HFF-Myc (cell line): Measurements from ENCODE around the gene SGSM1.

ENCODE experiments used
- DNase-seq: peaks from one replicate; pipeline ENCODE4 v3.0.0-alpha.2; 2011; ENCODE audit warnings: low read depth; ENCODE audit errors: extremely low read depth
- H3K4me3 ChIP-seq: replicated peaks from 2 replicates; pipeline ENCODE4 v1.5.1; 2011; ENCODE audit warnings: low read depth, mild to moderate bottlenecking, control low read depth, low read length
- CTCF ChIP-seq: IDR thresholded peaks from 2 replicates; pipeline ENCODE4 v1.5.1; 2012; ENCODE audit warnings: mild to moderate bottlenecking, low read depth, low read length, control low read depth; ENCODE audit errors: missing control alignments

Gene SGSM1, protein sequence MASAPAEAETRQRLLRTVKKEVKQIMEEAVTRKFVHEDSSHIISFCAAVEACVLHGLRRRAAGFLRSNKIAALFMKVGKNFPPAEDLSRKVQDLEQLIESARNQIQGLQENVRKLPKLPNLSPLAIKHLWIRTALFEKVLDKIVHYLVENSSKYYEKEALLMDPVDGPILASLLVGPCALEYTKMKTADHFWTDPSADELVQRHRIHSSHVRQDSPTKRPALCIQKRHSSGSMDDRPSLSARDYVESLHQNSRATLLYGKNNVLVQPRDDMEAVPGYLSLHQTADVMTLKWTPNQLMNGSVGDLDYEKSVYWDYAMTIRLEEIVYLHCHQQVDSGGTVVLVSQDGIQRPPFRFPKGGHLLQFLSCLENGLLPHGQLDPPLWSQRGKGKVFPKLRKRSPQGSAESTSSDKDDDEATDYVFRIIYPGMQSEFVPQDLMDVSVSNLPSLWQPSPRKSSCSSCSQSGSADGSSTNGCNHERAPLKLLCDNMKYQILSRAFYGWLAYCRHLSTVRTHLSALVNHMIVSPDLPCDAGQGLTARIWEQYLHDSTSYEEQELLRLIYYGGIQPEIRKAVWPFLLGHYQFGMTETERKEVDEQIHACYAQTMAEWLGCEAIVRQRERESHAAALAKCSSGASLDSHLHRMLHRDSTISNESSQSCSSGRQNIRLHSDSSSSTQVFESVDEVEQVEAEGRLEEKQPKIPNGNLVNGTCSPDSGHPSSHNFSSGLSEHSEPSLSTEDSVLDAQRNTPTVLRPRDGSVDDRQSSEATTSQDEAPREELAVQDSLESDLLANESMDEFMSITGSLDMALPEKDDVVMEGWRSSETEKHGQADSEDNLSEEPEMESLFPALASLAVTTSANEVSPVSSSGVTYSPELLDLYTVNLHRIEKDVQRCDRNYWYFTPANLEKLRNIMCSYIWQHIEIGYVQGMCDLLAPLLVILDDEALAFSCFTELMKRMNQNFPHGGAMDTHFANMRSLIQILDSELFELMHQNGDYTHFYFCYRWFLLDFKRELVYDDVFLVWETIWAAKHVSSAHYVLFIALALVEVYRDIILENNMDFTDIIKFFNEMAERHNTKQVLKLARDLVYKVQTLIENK

GRCh38 chr22:24805790-24806662 is at the start of gene SGSM1:
SGSM1 (plus strand) TSS chr22:24806211; CDS start chr22:24806326, 115 bp downstream.
- peak within 1 kb of the TSS; percentile 23 for H3K4me3 ChIP-seq
- no peak for DNase-seq
- TF ChIP-seq CTCF: no peak

GRCh38 chr22:24758164-24758799 is 47.7 kb upstream of the SGSM1 start:
- no peak overlapping the region for H3K4me3 ChIP-seq
- peak; percentile 76 for TF ChIP-seq CTCF
- peak; percentile 9 for DNase-seq

DNA sequence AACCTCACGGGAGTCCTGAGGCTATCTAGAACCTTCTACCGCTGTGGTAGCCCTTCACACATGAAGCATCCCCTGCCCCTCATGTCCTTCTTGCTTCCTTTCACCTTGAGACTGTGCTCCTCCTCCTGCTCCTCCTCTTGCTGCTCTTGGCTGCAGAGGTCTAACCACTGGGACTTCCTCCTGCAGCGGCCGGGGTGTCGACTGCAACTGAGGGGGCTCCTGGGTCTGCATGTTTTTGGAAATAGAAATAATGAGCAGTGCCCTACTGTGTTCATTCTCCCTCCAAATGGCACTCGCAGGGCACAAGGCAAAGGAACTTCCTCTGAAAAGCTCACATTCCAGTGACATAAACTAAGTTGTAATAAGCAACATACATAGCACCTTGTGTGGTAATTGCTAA is 46.2 kb upstream of the SGSM1 start:
- TF ChIP-seq CTCF: no peak
- DNase-seq: no peak
- H3K4me3 ChIP-seq: no peak overlapping the region

DNA sequence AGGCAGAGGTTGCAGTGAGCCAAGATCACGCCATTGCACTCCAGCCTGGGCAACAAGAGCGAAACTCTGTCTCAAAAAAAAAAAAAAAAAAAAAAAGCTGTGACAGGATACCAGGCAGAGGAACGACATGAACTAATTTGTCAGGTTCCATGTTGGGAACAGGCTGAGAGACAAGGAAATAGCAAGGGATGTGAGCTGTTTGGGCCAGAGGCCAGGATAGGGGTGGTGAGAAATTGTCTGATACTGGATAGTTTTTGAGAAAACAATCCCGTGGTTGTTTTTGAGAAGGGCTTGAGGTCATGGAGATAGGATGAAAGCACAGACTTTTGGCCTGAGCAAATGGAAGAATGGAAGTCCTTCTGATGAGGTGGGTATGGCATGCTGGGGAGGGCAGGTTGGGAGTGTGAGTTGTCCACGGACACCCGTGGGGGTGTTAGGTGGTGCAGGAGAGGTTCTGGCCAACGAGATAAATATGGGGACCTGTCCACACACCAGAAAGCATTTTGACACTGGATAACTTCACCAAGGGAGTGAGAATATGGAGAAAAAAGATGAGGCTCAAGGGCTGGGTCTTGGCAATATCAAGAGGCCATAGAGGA is 45.2 kb upstream of the SGSM1 start:
- DNase-seq: no peak
- H3K4me3 ChIP-seq: no peak overlapping the region
- TF ChIP-seq CTCF: no peak

DNA sequence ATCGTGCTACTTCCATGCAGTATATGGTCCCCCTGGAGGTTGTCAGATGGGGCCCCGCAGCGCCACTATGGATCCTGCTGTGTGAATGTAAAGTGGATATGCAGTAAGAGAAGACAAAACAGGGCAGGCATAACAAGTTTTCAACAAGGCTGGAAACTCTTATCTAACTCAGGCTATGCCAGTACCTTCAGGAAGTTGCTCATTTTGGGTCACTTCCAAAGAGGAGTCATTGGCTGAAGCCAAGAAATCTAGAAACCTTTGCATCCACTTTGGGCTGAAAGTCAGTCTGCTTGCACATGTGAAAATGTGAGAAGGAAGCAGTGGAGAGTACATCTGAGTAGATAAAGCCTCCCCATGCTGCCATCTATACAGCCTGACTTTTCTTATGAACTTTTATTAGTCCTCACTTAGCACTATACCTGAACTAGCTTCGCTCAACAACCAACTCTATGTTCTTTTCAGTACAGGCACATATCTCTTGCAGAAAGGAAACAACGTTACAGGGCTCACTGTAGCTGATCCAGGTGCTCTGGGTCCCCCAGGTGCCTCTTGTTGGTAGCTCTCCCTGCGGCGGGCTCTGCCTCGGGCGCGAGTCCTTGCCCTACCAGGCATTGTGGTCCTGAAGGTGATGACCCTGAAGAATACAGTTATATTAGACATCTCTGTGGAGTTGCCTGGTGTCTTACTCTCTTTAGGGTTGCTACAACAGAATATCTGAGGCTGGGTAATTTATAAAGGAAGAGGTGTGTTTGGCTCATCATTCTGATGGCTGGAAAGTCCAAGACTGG is 43.9 kb upstream of the SGSM1 start:
- no peak for DNase-seq
- no peak for TF ChIP-seq CTCF
- H3K4me3 ChIP-seq: no peak overlapping the region
